GM12874 (cell line): ENCODE measurements around the gene ITGAX.

ENCODE experiments used
- TF ChIP-seq, protein P1 (sequence below): IDR thresholded peaks from 2 replicates; pipeline ENCODE4 v1.5.1; 2011; ENCODE audit warnings: low read depth, mild to moderate bottlenecking, control low read depth, low read length, moderate library complexity; ENCODE audit not compliant: insufficient read depth

ITGAX gene

DNA sequence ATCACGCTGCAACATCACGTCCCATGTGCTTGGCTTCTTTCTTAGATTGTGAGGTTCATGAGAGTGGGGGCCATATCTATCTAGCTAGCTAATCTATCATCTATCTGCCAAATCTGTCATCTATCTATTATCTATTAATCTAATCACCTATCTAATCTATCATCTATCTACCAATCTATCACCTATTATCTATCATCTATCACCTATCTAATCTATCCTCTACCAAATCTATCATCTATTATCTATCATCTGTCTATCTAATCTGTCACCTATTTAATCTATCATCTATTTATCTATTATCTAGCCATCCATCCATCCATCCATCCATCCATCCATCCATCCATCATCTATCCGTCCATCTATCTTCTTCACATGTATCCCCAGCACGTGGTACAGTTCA is 59.0 kb downstream of the ITGAX start:
- TF ChIP-seq, protein P1, sequence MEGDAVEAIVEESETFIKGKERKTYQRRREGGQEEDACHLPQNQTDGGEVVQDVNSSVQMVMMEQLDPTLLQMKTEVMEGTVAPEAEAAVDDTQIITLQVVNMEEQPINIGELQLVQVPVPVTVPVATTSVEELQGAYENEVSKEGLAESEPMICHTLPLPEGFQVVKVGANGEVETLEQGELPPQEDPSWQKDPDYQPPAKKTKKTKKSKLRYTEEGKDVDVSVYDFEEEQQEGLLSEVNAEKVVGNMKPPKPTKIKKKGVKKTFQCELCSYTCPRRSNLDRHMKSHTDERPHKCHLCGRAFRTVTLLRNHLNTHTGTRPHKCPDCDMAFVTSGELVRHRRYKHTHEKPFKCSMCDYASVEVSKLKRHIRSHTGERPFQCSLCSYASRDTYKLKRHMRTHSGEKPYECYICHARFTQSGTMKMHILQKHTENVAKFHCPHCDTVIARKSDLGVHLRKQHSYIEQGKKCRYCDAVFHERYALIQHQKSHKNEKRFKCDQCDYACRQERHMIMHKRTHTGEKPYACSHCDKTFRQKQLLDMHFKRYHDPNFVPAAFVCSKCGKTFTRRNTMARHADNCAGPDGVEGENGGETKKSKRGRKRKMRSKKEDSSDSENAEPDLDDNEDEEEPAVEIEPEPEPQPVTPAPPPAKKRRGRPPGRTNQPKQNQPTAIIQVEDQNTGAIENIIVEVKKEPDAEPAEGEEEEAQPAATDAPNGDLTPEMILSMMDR, result no peak

DNA sequence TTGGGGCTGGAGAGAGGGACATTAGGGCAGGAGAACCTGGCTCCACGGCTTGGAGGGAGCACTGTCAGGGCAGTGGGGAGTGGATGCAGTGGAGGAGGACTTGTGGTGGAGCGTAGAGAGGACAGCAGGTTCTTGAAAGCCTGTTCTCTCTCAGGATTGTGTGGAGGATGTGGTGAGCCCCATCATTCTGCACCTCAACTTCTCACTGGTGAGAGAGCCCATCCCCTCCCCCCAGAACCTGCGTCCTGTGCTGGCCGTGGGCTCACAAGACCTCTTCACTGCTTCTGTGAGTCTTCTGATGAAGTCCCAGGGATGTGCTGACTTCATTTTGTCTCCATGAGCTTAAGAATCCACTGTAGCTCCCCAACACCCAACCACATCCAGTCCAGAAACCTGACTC is 59.7 kb downstream of the ITGAX start:
- TF ChIP-seq, protein P1, result no peak

DNA sequence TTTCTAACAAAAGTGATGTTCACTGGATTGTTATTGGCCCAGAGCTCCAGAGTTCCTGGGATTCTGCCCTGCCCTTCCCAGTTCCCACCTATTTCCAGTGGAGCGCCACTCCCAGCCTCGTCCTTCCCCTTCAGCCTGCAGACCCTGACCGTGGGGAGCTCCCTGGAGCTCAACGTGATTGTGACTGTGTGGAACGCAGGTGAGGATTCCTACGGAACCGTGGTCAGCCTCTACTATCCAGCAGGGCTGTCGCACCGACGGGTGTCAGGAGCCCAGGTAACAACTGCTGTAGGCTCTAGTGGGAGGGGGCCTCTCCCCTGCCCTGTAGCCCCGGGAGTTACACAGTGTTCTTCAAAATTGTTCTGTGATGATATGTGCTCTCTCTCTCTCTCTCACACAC is 61.4 kb downstream of the ITGAX start:
- TF ChIP-seq, protein P1, result no peak

DNA sequence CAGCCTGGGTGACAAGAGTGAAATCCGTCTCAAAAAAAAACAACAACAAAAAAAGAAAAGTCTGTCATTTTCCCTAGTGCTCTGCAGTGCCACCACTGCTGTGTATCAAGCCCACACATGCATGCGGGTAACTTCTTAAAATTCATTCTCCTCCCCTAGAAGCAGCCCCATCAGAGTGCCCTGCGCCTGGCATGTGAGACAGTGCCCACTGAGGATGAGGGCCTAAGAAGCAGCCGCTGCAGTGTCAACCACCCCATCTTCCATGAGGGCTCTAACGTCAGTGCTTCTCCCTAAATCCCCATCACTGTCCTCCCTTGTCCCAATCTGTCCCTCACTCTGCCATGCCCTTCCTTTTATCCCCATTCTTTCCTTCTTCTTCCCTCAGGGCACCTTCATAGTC is 62.9 kb downstream of the ITGAX start:
- TF ChIP-seq, protein P1, result no peak

DNA sequence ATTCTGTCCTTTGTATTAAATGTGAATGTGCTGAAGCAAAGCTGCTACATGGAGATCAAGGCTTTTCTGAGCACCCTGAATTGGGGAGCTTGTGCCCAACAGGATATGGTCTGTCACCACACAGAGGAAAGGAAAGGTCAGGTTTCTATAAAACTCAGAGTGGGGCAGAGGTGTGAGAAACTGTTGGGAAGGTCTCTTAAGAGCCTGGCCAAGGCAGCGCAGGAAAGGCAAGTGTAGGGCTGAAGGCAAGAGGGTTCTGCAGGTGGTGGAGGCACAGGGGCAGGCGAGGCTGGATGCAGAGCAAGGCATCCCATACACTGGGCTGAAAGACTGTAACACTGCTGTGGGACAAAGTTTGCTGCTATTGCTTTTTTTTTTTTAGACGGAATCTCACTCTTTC is 65.1 kb downstream of the ITGAX start:
- TF ChIP-seq, protein P1, result no peak

DNA sequence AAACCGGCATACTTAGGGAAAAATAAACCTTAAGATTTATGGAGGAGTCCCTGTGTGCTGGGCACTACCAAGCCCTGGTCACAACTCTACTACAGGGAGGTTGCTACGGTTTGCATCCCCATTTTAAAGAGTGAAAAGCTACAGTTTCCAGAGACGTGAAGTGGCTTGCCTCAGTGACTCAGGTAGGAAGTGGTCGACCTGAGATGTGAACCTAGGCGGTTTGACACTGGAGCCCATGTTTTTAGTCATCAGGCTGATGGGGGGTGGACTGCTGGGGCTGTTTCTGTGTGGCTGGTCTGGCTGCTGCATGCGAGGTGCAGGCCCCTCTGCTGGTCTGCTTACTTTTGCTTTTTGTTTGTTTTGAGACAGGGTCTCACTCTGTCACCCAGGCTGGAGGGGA is 66.6 kb downstream of the ITGAX start:
- TF ChIP-seq, protein P1, result no peak

DNA sequence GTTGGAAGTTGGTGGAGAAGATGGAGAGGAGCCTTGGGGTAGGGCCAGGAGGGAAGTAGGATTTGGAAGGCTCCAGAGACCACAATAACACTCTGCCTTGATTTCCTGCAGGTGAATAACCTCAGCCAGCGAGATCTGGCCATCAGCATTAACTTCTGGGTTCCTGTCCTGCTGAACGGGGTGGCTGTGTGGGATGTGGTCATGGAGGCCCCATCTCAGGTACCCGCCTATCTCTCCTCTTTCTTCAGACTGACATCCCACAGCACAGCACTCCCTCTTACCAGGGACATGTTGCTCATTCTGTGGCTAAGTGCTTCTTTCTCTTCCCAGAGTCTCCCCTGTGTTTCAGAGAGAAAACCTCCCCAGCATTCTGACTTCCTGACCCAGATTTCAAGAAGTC is 68.3 kb downstream of the ITGAX start:
- TF ChIP-seq, protein P1, result no peak

DNA sequence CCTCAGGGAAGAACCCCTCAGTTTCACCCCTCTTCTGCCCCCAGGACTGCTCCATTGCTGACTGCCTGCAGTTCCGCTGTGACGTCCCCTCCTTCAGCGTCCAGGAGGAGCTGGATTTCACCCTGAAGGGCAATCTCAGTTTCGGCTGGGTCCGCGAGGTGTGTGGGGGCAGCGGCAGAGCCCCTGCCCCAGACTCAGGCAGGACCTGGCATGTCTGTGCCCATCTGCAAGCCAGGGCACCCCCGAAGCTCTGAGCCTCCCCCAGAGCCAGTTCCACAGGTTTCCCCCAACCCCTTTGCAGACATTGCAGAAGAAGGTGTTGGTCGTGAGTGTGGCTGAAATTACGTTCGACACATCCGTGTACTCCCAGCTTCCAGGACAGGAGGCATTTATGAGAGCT is 68.8 kb downstream of the ITGAX start:
- TF ChIP-seq, protein P1, result no peak
